NT2/D1 (cell line): ENCODE data around the gene PARP16.

Experiments used
- DNase-seq: peaks from one replicate; pipeline ENCODE4 v3.0.0-alpha.2; 2011; ENCODE audit warnings: low read depth, low spot score
- H3K27me3 ChIP-seq: 2 replicates; pipeline ENCODE4 v1.6.0; 2011; ENCODE audit warnings: mild to moderate bottlenecking; ENCODE audit not compliant: insufficient read length, insufficient read depth
- H3K36me3 ChIP-seq: 2 replicates; pipeline ENCODE4 v1.6.1; 2011; ENCODE audit warnings: mild to moderate bottlenecking, low read length, mixed read lengths; ENCODE audit not compliant: insufficient read depth, insufficient read length
- H3K4me1 ChIP-seq: 2 replicates; pipeline ENCODE4 v1.5.1; 2011; ENCODE audit not compliant: insufficient read depth, insufficient read length
- H3K4me3 ChIP-seq: 2 replicates; pipeline ENCODE4 v1.5.1; 2011; ENCODE audit warnings: low read depth; ENCODE audit not compliant: insufficient read length
- H3K9ac ChIP-seq: 2 replicates; pipeline ENCODE4 v1.6.0; 2011; ENCODE audit warnings: low read depth; ENCODE audit not compliant: insufficient read length
- H3K9me3 ChIP-seq: 2 replicates; pipeline ENCODE4 v1.5.1; 2011; ENCODE audit warnings: mild to moderate bottlenecking, low read length; ENCODE audit not compliant: insufficient read depth
- SUZ12 ChIP-seq: IDR thresholded peaks from 2 replicates; pipeline ENCODE4 v1.6.1; 2011; ENCODE audit not compliant: insufficient read length, insufficient read depth; ENCODE audit errors: extremely low read depth
- YY1 ChIP-seq: IDR thresholded peaks from 2 replicates; pipeline ENCODE4 v1.6.1; 2011; ENCODE audit not compliant: insufficient read length, insufficient read depth
- ZNF274 ChIP-seq: IDR thresholded peaks from 2 replicates; pipeline ENCODE4 v1.6.1; 2011; ENCODE audit warnings: mild to moderate bottlenecking, low read depth, low read length

The PARP16 gene

DNA sequence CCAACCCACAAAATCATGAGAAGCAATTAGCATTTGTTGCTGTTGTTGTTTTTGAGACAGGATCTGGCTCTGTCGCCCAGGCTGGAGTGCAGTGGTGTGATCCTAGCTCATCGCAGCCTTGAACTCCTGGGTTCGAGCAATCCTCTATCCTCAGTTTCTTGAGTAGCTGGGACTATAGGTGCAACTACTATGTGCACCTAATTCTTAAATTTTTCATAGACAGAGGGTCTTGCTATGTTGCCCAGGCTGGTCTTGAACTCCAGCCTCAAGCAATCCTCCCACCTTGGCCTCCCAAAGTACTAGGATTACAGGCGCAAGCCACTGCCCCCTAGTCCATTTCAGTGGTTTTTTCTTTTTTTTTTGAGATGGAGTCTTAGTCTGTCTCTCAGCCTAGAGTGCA lies 18.3 kb downstream of the PARP16 start:
- no peak overlapping the region for H3K4me3 ChIP-seq
- no peaks in the 10 kb centered on the region for H3K36me3 ChIP-seq
- H3K4me1 ChIP-seq, result peaks cover 8% of the 10 kb centered on the region
- DNase-seq, result no peak
- no peaks in the 10 kb centered on the region for H3K9me3 ChIP-seq
- no peak overlapping the region for H3K9ac ChIP-seq
- no peak for TF ChIP-seq ZNF274
- no peak for TF ChIP-seq SUZ12
- TF ChIP-seq YY1, result no peak
- H3K27me3 ChIP-seq, result no peaks in the 10 kb centered on the region

DNA sequence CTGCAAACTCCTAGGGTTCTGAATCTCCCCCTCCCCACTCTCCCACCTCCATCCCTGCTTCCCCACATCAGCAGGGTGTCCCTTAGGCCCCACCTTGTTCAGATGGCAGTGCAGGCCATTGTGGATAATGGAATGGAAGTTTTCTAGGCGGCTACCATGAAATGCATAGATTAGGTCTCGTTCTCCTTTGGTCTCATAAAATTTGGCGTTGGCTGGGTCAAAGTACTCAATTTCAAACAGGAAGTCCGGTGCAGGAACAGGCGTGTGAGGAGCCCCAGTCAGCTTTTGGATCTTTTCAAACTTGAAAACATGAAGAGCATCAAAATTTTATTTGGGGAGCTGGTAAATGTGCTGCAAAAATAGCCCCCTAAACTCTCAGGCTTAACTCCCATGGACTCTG lies 20.2 kb downstream of the PARP16 start:
- Histone ChIP-seq H3K9me3 (no peaks in the 10 kb centered on the region), H3K36me3 (peaks cover 9% of the 10 kb centered on the region)
- no peak for TF ChIP-seq SUZ12
- TF ChIP-seq YY1, result no peak
- TF ChIP-seq ZNF274, result no peak

DNA sequence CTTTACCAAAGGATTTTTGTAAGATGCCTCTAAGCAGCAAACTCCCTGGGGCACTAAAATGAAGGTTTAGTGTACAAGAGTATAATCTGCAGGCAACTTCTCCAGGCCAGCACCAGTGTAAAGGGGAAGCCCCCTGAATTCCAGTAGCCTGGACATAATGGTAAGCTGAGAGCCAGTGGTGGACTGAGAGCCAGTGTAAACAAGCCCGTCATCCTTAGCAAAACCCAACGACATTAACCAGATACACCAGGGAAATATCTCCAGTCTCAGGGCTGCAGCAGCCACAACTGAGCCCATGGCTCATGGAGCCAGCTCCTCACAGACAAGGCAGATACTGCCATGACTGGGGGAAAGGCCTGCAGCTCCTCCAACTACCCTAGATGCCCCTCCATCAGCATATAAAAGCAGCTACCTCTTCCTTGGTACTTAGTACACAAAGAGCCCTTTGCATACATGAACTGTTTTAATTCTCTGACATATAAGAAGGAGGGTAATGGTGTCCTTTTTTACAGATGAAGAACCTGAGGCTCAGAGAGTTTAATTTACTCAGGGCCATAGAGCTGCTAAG lies 21.7 kb downstream of the PARP16 start:
- no peak for DNase-seq
- peaks cover 9% of the 10 kb centered on the region for H3K4me1 ChIP-seq
- H3K36me3 ChIP-seq, result peaks cover 16% of the 10 kb centered on the region
- no peaks in the 10 kb centered on the region for H3K9me3 ChIP-seq
- no peaks in the 10 kb centered on the region for H3K27me3 ChIP-seq
- no peak overlapping the region for H3K9ac ChIP-seq
- TF ChIP-seq ZNF274 (no peak), SUZ12 (no peak)
- no peak overlapping the region for H3K4me3 ChIP-seq

More for the DNA sequence above, 20.2 kb downstream of the PARP16 start:
- Histone ChIP-seq H3K9ac (no peak overlapping the region), H3K27me3 (no peaks in the 10 kb centered on the region), H3K4me1 (peaks cover 8% of the 10 kb centered on the region), H3K4me3 (no peak overlapping the region)
- no peak for DNase-seq

DNA sequence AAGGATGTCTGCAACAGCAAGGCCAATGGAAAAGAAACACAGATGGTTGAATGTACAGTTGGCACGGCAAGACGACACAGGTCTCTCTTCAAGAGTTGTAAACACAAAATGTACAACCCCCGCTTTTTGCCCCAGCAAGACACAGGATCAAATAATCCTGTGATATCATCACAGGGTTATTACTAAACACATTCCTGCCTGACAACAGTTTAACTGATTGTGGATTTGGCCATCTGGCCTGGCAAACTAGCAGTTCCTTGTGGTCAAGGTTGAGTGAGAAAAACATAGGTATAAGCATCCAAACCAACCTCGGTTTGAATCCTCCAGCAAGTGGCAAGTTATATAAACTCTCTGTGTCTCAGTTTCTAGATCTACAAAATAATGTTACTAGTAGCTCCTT lies 23.4 kb downstream of the PARP16 start:
- H3K27me3 ChIP-seq, result no peaks in the 10 kb centered on the region
- peaks cover 16% of the 10 kb centered on the region for H3K36me3 ChIP-seq
- no peak overlapping the region for H3K4me3 ChIP-seq
- TF ChIP-seq ZNF274, result no peak
- TF ChIP-seq SUZ12, result no peak
- no peak for TF ChIP-seq YY1
- H3K9me3 ChIP-seq, result no peaks in the 10 kb centered on the region
- DNase-seq, result no peak
- H3K4me1 ChIP-seq, result peaks cover 9% of the 10 kb centered on the region
- no peak overlapping the region for H3K9ac ChIP-seq

DNA sequence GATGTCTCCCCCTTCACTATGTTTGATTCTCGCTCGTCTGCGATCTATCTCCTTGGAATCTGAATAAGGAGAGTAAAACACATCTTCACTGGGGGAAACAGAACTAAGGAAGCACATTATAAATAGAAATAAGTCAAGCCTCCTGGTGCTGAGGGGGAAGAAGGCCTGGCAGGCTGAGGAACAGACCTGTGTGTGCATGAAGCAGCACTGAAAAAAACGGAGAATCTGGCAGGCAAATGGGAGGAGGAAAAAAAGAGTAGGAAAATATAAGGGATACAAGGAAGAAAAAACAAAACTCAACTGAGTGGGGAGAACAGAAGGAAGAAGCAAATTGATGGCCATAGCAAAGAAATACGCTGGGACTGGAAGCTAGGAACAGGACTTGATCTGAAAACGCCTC lies 25.7 kb downstream of the PARP16 start:
- DNase-seq, result no peak
- Histone ChIP-seq H3K9ac (no peak overlapping the region), H3K36me3 (peaks cover 16% of the 10 kb centered on the region), H3K4me1 (peaks cover 6% of the 10 kb centered on the region), H3K9me3 (no peaks in the 10 kb centered on the region), H3K4me3 (no peak overlapping the region), H3K27me3 (no peaks in the 10 kb centered on the region)
- TF ChIP-seq ZNF274 (no peak), SUZ12 (no peak), YY1 (no peak)

DNA sequence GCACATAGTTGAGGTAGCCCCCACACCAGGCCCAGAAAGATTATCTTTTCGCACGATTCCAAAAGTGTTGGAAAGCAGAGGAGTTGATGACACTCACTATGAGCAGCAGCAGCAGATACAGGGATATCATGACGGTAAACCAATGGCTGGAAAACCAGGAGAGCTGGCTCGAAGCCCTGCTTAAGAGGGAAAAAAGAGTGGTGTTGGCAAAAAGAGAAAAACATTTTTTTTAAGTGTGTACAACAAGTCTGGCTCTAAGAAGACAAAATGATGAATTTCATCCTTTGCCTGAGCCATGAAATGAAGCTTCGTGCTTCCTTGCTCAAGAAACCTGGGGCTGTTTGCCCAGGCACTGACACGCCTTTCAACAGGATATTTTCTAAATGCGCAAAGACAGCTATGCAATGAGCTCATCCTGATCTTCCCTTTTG lies 27.3 kb downstream of the PARP16 start:
- H3K4me3 ChIP-seq, result no peak overlapping the region
- H3K27me3 ChIP-seq, result no peaks in the 10 kb centered on the region
- H3K4me1 ChIP-seq, result peaks cover 11% of the 10 kb centered on the region
- H3K9ac ChIP-seq, result no peak overlapping the region
- no peak for TF ChIP-seq ZNF274
- no peak for TF ChIP-seq YY1
- no peak for TF ChIP-seq SUZ12
- no peaks in the 10 kb centered on the region for H3K9me3 ChIP-seq
- no peak for DNase-seq
- peaks cover 16% of the 10 kb centered on the region for H3K36me3 ChIP-seq

DNA sequence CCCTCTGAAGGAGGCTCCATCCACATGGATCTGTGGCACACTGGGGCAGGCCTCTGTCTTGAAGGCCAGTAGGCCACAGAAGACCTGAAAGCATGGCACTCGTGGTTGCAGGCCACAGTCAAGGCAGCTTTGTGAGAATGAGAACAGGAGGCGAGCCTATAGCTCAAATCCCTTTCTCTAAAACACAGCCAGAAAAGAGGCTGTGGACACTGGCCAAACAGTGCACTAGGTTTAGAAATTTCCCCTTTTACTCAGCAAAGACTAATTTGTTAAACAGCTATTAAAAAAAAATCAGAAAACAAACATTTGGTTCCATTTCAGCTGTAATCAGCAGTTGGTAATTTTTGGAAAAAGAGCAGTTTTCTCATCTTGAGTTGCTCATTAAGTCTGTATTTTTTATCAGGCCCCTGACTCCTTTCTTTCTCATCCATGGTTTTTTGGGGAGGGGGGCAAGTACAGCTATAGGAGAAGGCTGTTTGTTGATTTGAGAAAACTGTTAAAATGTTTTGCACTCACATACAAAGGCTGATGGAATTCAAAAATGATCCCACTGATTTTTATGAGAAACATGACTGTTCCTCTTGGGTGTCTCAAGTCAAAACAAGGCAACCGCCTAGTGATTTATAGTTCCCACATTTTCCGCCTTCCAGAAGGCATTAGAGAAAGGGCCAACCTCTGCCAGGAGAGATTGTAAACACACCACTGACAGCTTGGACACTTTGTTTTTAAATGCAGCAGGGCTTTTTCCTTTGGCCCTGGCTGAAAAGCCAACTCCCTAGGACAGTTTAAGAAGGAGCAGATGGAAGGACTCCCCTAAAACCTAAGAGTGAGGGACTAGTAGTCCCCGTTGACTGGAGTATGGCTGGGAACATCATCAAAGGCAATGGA lies 28.1 kb downstream of the PARP16 start:
- H3K9ac ChIP-seq, result no peak overlapping the region
- no peak for DNase-seq
- H3K36me3 ChIP-seq, result peaks cover 16% of the 10 kb centered on the region
- H3K4me3 ChIP-seq, result no peak overlapping the region
- no peaks in the 10 kb centered on the region for H3K9me3 ChIP-seq
- TF ChIP-seq ZNF274 (no peak), YY1 (no peak), SUZ12 (no peak)
- no peaks in the 10 kb centered on the region for H3K27me3 ChIP-seq
- H3K4me1 ChIP-seq, result peaks cover 11% of the 10 kb centered on the region
